Uterus (tissue), 4 donors: Measurements from ENCODE around the gene CALHM4. TPM values are rescaled to one million over a fixed set of nuclear protein-coding genes. Genes with fewer than 3 reads are reported as not detected.
"Not testable (repeated sequence)": the region's sequence is repeated elsewhere in the genome, so short reads cannot be mapped to it uniquely, and the experiment has no call there.

Source experiments
- DNase-seq, 2 donors: peaks; one replicate each; pipeline ENCODE4 v3.0.0-alpha.2; 2019 to 2020
- H3K27ac ChIP-seq, 2 donors: fragments of 200-600 bp; sonication (generic); 1 replicate in 1 of 2; 2 replicates in 1 of 2; pipeline ENCODE4 v1.5.1; 2016 to 2018
- H3K27me3 ChIP-seq, 2 donors: fragments of 200-600 bp; sonication (generic); one replicate each; pipeline ENCODE4 v1.5.1; 2018 to 2019; ENCODE audit warnings: control low read depth in 1 of 2
- H3K36me3 ChIP-seq, 2 donors: fragments of 200-600 bp; sonication (generic); one replicate each; pipeline ENCODE4 v1.5.1; 2019; ENCODE audit warnings: control low read depth in 1 of 2
- H3K4me1 ChIP-seq, 2 donors: fragments of 200-600 bp; sonication (generic); one replicate each; pipeline ENCODE4 v1.5.1; 2018 to 2019; ENCODE audit warnings: control low read depth in 1 of 2
- H3K4me3 ChIP-seq, 2 donors: fragments of 200-600 bp; sonication (generic); 1 replicate in 1 of 2; 2 replicates in 1 of 2; pipeline ENCODE4 v1.5.1; 2018 to 2019; ENCODE audit warnings: mild to moderate bottlenecking in 1 of 2
- H3K9me3 ChIP-seq, 2 donors: fragments of 200-600 bp; sonication (generic); one replicate each; pipeline ENCODE4 v1.5.1; 2019; ENCODE audit warnings: control low read depth in 1 of 2
- CTCF ChIP-seq, 4 experiments: fragments of 200-600 bp in 2 of 4; fragments of 450-650 bp in 2 of 4; sonication (generic) in 2 of 4; IDR thresholded peaks; one replicate each; pipeline ENCODE4 v1.5.1; 2016 to 2019; ENCODE audit warnings: antibody characterized with exemption in 4 of 4, mild to moderate bottlenecking in 2 of 4, moderate library complexity in 1 of 4
- POLR2A ChIP-seq, 2 donors: fragments of 450-650 bp; IDR thresholded peaks; one replicate each; pipeline ENCODE4 v1.6.1; 2016; ENCODE audit warnings: antibody characterized with exemption in 2 of 2, mild to moderate bottlenecking in 1 of 2, moderate library complexity in 1 of 2
- intact Hi-C: fragments of 100-400 bp; cut with DNase I; formaldehyde crosslinking; loops from one replicate; pipeline ENCODE4 v1.15.1; 2023; ENCODE audit warnings: low total_unique reads
- total RNA-seq, 4 donors: library from RNA; depleted of rRNA in 3 of 4; stranded (reverse); fragments of >200 nt in 3 of 4; gene quantifications; one replicate each; pipeline versions ENCODE4 v1.1.0 to v1.2.4, GENCODE V29; 2014 to 2023
- donor health status: DM: yes; HTN: yes; CAD: no.

Gene CALHM4
- total RNA-seq, 4 donors from 2014 or later = not detected

GRCh38 chr6:116580198-116580597, 26.6 kb downstream of the CALHM4 start:
- intact Hi-C loops = no loop called here
- Histone ChIP-seq H3K9me3 (no peaks in the 10 kb centered on the region), H3K27me3 (no peaks in the 10 kb centered on the region), H3K4me1 (no peaks in the 10 kb centered on the region), H3K4me3 (no peak overlapping the region), H3K27ac (no peak overlapping the region), H3K36me3 (no peaks in the 10 kb centered on the region)
- DNase-seq = no peak
- TF ChIP-seq CTCF (IDR thresholded peaks at IDR 0.05) = no peak
- TF ChIP-seq POLR2A (IDR thresholded peaks at IDR 0.05) = no peak

- TF ChIP-seq POLR2A (IDR thresholded peaks at IDR 0.05) (no peak), CTCF (IDR thresholded peaks at IDR 0.05) (no peak)
- no peak overlapping the region for H3K4me3 ChIP-seq
- intact Hi-C loops = no loop called here
- no peaks in the 10 kb centered on the region for H3K27me3 ChIP-seq
- H3K36me3 ChIP-seq = no peaks in the 10 kb centered on the region
- no peak overlapping the region for H3K27ac ChIP-seq
- no peaks in the 10 kb centered on the region for H3K4me1 ChIP-seq
- DNase-seq = no peak
- no peaks in the 10 kb centered on the region for H3K9me3 ChIP-seq
Measured at GRCh38 chr6:116586276-116586675, 32.7 kb downstream of the CALHM4 start.

GRCh38 chr6:116586738-116587137, 33.2 kb downstream of the CALHM4 start:
- H3K36me3 ChIP-seq = no peaks in the 10 kb centered on the region
- H3K4me1 ChIP-seq = no peaks in the 10 kb centered on the region
- no peaks in the 10 kb centered on the region for H3K27me3 ChIP-seq
- H3K27ac ChIP-seq = no peak overlapping the region
- DNase-seq = no peak
- no peaks in the 10 kb centered on the region for H3K9me3 ChIP-seq
- H3K4me3 ChIP-seq = no peak overlapping the region
- intact Hi-C loops = no loop called here
- no peak for TF ChIP-seq POLR2A (IDR thresholded peaks at IDR 0.05)
- TF ChIP-seq CTCF (IDR thresholded peaks at IDR 0.05) = no peak

GRCh38 chr6:116595247-116595646, 41.7 kb downstream of the CALHM4 start:
- no peak for TF ChIP-seq CTCF (IDR thresholded peaks at IDR 0.05)
- no peak for TF ChIP-seq POLR2A (IDR thresholded peaks at IDR 0.05)
- Histone ChIP-seq H3K4me3 (no peak overlapping the region), H3K36me3 (no peaks in the 10 kb centered on the region), H3K9me3 (no peaks in the 10 kb centered on the region), H3K4me1 (no peaks in the 10 kb centered on the region), H3K27me3 (no peaks in the 10 kb centered on the region), H3K27ac (no peak overlapping the region)
- no peak for DNase-seq
- intact Hi-C loops = no loop called here

- Histone ChIP-seq H3K9me3 (no peaks in the 10 kb centered on the region), H3K27me3 (no peaks in the 10 kb centered on the region), H3K36me3 (no peaks in the 10 kb centered on the region), H3K27ac (no peak overlapping the region), H3K4me3 (no peak overlapping the region), H3K4me1 (no peaks in the 10 kb centered on the region)
- no peak for DNase-seq
- TF ChIP-seq POLR2A (IDR thresholded peaks at IDR 0.05) = no peak
- TF ChIP-seq CTCF (IDR thresholded peaks at IDR 0.05) = no peak
- intact Hi-C loops = no loop called here
Measured at GRCh38 chr6:116596815-116597214, 43.3 kb downstream of the CALHM4 start.

GRCh38 chr6:116603916-116604315, 50.4 kb downstream of the CALHM4 start:
- H3K27ac ChIP-seq, DNase-seq, H3K9me3 ChIP-seq, intact Hi-C loops, H3K27me3 ChIP-seq, H3K4me1 ChIP-seq, H3K4me3 ChIP-seq, H3K36me3 ChIP-seq: not testable (repeated sequence)

- H3K9me3 ChIP-seq, intact Hi-C loops, H3K4me1 ChIP-seq, DNase-seq, H3K27me3 ChIP-seq, H3K36me3 ChIP-seq, H3K27ac ChIP-seq, H3K4me3 ChIP-seq: not testable (repeated sequence)
Measured at GRCh38 chr6:116604868-116605267, 51.3 kb downstream of the CALHM4 start.
